H1 (cell line): Measurements from ENCODE around the gene SMG7. TPM values are rescaled to one million over a fixed set of nuclear protein-coding genes. Genes with fewer than 3 reads are reported as not detected.

ENCODE experiments used
- CEBPB ChIP-seq: IDR thresholded peaks from 2 replicates; pipeline ENCODE4 v1.6.1; 2012; ENCODE audit warnings: low read depth, low read length
- POU5F1 ChIP-seq: IDR thresholded peaks from 2 replicates; pipeline ENCODE4 v1.6.1; 2011; ENCODE audit warnings: low read depth, mild to moderate bottlenecking, low read length, moderate library complexity
- SRF ChIP-seq: IDR thresholded peaks from 2 replicates; pipeline ENCODE4 v1.6.1; 2011; ENCODE audit warnings: mild to moderate bottlenecking, low read depth, low read length, moderate library complexity
- polyA plus RNA-seq, 7 experiments: library from polyadenylated mRNA; depleted of rRNA in 3 of 7; stranded (reverse) in 5 of 7; unstranded in 2 of 7; fragments of >200 nt in 5 of 7; fragments of 200-250 nt in 2 of 7; gene quantifications; 1 replicate in 5 of 7; 2 replicates in 1 of 7; 4 replicates in 1 of 7; pipeline versions ENCODE4 v1.2.1 to v1.2.3, GENCODE V29; 2011 to 2013; ENCODE audit warnings: missing spikeins in 2 of 7, mixed read lengths in 2 of 7
- total RNA-seq: library from RNA; stranded (reverse); fragmentation: NEBNext Ultra II Directional; extraction: Animal tissue kit (Norgen Biotek cat#: 25700); gene quantifications from 2 replicates; pipeline ENCODE4 v1.2.1, GENCODE V29; 2021

Gene SMG7
- total and polyA plus RNA-seq, 2 of the 8 experiments (the other 6 are each of a cell fraction or from before 2014, with no cell fraction given) = 39.3 to 65.6 TPM

- TF ChIP-seq CEBPB = no peak
- TF ChIP-seq POU5F1 = no peak
- no peak for TF ChIP-seq SRF
- TF ChIP-seq, all 59 proteins: peak for 0
Measured at GRCh38 chr1:183562701-183563100, 90.4 kb downstream of the SMG7 start (continued).
